ENCODE measurements around the gene AKAP6. TPM values are rescaled to one million over a fixed set of nuclear protein-coding genes. Genes with fewer than 3 reads are reported as not detected.

AKAP6 gene
- total and polyA plus RNA-seq, 10 of the 15 experiments (the other 5 are each of a cell fraction or from before 2014, with no cell fraction given), result 0.35 to 5.9 (median 2.2) TPM

- ChIA-PET CTCF (interaction anchor here (0.6 to 1.2 kb wide), 2 partner anchors 10 to 1138 kb away, joined by 3 to 4 read pairs; no protein-coding TSS in a partner anchor), SMC1A (ENCODE audit: uncharacterized antibody, unreplicated experiment) (interaction anchor here (0.9 kb wide), 1 partner anchor 221 kb away, joined by 3 read pairs; no protein-coding TSS in a partner anchor), RAD21 (ENCODE audit: unreplicated experiment) (no interaction called here), POLR2A (no interaction called here)
- no peak overlapping the region for H3K4me3 ChIP-seq
- intact Hi-C loops (cut with micrococcal nuclease; ENCODE audit: unreplicated experiment) (no loop called here), in situ Hi-C loops (cut with MboI) (no loop called here)
- TF ChIP-seq PBX3 (IDR thresholded peaks at IDR 0.05; ENCODE audit: insufficient replicate concordance, low read depth, low read length) (no peak), PAX8 (IDR thresholded peaks at IDR 0.05) (no peak), RFX5 (IDR thresholded peaks at IDR 0.05; ENCODE audit: low read depth, low read length) (no peak), IKZF2 (IDR thresholded peaks at IDR 0.05) (no peak), NFIC (IDR thresholded peaks at IDR 0.05; ENCODE audit: low read depth, low read length) (no peak)
- ATAC-seq (no peak), DNase-seq (ENCODE audit: low read depth, low spot score) (no peak), FAIRE-seq (no peak)
- H3K79me2 ChIP-seq (ENCODE audit: control insufficient read depth, insufficient read depth, low read length), result no peaks in the 10 kb centered on the region
- no peak overlapping the region for H3K27ac ChIP-seq (ENCODE audit: control insufficient read depth, insufficient read depth)
- H2AFZ ChIP-seq (ENCODE audit: control insufficient read depth, low read depth, low read length), result no peak overlapping the region
- H3K9ac ChIP-seq (ENCODE audit: control insufficient read depth, insufficient read depth, low read length), result no peak overlapping the region
- no peaks in the 10 kb centered on the region for H3K27me3 ChIP-seq (replicated peaks in 1 of 2; ENCODE audit: control insufficient read depth in 2 of 2, insufficient read depth in 2 of 2, low read length in 1 of 2)
- BruUV-seq (replicated peaks), result no TSS peak
- H3K9me3 ChIP-seq (replicated peaks; ENCODE audit: control insufficient read depth, insufficient read depth, low read length), result no peaks in the 10 kb centered on the region
- H4K20me1 ChIP-seq (ENCODE audit: control insufficient read depth, insufficient read depth), result no peaks in the 10 kb centered on the region
- WGBS (ENCODE audit: insufficient coverage, insufficient replicate concordance, low lambda C conversion rate, missing lambda C conversion rate), result 0% methylated on average over 1 of the region's 1 CpG
- H3K36me3 ChIP-seq (ENCODE audit: control insufficient read depth in 2 of 2, insufficient read depth in 2 of 2, low read length in 1 of 2), result no peaks in the 10 kb centered on the region
- H3K4me1 ChIP-seq (ENCODE audit: control insufficient read depth, insufficient read depth, low read length), result no peaks in the 10 kb centered on the region
- no peak overlapping the region for H3K4me2 ChIP-seq (ENCODE audit: control insufficient read depth, insufficient read depth)
These were observed 10.1 kb downstream of the AKAP6 start for GRCh38 chr14:32339188-32339587.
